GM19023 (cell line): ENCODE measurements around the gene PNPLA3.
"Not testable (repeated sequence)": the region's sequence is repeated elsewhere in the genome, so short reads cannot be mapped to it uniquely, and the experiment has no call there.

Experiments used
- ATAC-seq: cut with Tn5 transposase; IDR thresholded peaks from one replicate; pipeline ENCODE4 v1.9.1; 2021; ENCODE audit warnings: mild to moderate bottlenecking, moderate library complexity; ENCODE audit not compliant: unreplicated experiment

Gene PNPLA3

DNA sequence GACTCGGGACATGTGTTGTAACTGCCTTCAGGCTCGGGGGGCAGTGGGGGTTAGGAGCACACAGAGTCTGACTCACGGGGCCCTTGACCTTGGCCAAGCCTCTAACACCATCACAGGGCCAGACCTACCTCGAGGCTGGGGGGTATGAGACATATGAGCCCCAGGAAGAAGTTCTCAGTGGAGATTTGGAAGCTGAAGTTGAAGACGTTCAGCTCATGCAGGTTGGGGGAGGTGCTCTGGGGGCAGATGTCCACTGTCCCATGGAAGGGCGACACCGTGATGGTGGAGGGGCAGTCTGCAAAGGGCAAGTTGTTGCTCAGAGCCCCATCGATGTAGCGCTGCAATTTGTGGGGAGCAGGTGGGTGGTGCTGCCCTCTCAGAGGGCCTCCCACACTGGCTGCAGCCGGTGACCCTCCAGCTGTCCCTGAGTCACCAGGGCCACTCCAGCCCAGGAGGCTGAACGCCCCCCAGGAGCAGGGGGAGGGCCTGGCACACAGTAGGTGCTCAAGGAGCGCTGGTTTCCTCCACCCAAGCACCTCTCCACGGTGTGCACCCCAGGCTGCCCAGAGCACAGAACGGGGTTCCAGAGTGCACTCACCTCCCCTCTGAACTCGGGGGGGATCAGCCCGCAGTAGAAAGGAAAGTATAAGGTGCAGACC is 34.3 kb upstream of the PNPLA3 start:
- no peak for ATAC-seq

DNA sequence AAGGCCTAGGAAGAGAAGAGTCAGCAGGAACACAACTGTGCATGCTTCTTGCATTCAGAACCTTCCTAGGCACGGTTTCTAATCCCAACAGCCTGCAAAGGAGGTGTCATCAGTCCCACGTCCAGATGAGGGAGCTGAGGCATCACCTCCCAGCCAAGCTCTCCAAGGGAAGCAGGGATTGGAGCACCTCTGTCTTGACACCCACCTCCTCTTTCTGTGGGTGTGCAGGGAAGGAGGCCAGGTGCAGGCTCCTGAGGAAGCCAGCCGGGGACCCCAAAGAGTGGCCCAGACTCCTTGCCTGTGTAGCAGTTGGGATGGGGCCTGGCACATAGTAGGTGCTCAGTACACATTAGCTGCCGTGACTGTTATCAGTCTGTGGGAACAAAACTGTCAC is 33.7 kb upstream of the PNPLA3 start:
- no peak for ATAC-seq

DNA sequence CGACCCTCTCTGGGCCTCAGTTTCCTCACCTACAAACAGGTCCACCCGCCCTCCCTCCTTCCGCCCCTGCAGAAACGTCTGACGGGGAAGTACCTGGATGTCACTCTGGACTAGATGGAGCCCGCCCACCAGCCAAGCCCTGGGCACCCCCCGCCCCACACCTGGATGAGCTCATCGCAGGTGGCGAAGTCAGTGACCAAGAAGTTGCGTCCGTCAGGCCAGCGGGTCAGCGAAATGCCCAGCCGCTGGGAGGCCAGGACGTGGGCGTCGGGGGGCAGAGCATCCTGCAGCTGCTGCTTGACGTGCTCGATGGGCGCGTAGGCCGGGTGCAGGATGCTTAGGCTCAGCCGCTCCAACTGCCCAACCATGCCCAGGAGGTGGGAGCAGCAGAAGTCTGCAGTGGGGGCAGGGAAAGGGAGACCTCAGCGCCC is 32.7 kb upstream of the PNPLA3 start:
- no peak for ATAC-seq

DNA sequence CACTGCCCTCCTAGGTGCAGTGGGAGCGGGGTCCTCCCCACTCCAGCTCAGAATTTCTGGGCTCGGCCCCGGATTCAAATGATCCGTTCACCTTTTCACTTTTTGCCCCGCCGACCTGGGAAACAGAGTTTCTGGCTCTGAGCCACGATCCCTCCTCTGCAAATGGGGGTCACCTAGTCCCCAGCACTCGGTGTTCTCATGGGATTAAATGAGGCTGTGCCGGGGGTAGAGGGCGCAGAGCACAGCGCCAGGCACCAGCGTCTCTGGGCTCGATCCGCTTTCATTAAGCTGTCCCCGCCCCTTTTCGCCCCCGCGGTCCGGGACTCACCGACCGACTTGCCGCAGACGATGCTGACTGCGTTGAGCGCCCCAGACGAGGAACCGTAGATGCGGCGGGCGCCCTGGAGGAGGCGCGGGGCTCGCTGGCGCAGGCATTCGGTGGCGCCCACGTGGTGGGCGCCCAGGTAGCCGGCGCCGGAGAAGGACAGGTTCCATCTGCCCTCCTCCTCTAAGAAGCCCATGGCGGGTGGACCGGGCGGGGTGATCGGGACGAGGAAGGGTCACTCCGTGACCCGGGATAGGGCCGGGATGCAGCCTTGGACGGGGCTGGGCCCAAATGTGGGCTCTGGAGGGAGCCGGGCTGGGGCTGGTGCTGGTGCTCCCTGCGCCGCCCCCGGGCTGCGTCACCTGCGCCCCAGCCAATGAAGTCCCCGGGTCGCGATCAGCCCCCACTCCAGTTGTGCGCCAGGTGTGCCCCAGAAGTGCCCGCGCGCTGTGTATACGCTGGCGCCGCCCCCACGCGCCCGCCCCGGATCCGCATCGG is 32.0 kb upstream of the PNPLA3 start, which contains the start of gene PNPLA5:
Gene PNPLA5, minus strand, starts transcription at position 654 of the 823 bp plus-strand sequence. Its CDS starts 133 bp downstream, at position 521.
- ATAC-seq: no peak

DNA sequence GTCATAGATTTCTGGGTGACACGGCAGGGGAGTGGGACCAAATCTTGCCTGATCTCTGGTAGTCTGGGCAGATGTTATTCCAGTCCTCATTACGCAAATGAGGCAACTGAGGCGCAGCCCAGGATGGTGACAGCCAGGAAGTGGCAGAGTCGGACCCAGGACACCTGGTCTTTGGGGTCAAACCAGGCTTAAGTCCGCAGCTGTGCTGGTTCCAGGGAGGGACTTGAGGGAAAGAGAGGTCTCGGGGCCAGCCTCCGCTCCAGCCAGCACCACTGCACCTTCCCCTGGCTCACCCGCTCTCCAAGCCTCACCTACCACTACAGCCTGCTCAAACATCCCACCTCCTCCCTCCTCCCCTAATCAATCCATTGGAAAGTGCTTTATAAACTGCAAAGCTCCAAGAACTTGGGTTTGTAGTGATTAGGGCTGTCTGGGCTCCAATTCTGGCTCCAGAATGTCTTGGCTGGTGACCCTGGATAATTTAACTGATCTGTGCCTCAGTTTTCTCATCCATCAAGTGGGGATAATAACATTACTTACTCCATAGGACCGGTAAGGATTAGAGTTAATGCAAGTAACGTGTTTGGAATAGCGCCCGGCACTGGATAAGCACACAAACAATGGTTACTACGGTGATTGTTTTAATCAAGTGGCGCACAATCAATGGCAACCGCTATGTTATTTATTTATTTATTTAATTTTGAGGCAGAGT is 31.3 kb upstream of the PNPLA3 start:
- no peak for ATAC-seq

DNA sequence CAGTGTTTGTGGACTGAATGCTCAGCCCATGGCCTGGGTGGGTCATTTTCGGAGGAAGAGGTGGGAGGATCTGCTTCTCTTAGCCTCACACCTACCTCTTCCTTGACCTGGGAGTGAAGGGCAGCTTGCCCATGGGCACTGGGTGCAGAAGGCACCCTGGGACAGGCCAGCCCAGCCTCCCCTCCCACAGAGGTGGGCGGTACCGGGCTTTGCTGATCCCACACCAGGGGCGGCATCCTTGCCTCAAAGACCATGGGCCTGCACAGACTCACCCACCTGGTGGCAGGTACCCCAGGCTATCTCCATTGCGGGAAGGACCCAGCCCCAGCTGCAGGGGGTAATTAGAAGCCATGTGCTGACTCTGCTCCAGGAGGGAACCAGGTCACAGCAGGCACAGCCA is 30.3 kb upstream of the PNPLA3 start:
- no peak for ATAC-seq

DNA sequence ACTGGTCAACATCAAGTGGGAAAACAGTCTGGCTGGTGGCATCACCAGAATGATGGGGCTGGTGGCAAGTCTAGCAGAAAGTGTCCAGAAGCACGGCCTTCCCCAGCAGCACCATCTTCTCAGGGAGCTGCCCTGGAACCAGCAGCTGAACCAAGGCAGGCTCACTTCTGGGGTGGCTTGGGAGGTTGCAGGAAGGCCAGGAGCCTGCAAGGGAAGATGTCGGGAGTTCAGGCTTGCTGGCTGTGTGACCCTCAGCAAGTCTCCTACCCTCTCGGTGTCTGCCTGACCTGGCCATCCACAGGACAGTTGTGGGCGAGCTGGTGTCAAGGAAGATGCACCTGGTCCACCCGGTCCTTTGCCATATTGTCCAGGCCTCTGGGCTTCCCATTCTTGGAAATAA is 29.5 kb upstream of the PNPLA3 start:
- ATAC-seq: no peak

DNA sequence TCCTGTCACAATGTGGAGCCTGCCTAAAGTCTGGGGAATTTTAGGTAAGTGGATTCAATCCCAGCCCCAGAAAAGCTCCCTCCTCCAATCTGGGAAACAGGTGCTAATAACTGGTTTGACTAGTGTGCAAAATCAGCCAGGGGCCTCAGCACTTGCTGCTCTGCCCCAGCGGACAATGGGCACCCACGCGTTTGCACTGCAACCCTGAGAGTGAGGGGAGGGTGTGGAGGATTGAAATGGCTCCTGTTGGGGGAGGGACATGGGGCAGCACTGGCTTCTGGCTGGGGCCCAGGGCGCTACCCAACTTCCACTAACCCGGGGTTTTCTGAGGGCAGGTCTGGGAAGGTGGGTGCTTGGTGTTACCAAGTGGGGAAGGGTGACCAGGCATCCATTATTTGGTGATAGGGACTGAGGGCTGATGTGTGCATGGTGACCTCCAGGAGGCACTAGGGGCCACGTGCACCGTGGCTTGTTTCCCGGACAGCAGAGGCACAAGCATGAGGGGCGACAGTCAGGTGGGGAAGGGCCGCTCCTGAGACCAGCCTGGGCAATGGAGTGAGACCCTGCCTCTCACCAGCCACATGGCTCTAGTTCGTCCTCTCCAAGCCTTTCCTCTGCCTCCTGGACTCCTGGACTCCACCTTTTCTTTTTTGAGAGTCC is 27.5 kb upstream of the PNPLA3 start:
- no peak for ATAC-seq

DNA sequence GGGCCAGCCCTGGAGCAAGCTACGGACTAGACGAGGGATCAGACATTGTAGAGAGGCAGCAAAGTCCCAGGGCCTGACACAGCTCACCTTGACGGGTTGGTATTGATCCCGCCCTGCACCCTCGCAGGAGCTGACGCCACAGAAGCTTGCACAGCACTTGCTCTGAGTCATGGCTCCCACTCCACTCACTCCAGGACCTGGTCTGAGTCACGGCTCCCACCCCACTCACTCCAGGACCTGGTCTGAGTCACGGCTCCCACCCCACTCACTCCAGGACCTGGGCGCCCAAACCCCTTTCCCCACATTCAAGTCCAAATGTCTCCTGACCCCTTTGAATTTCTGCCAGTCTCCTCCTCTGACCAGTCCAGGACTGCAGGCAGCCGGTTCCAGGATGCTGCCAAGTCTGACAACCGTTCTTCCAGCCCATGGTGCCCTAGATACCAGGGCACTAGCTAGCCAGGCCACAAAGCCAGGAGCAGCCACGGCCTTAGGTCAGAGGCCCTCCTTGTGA is 25.8 kb upstream of the PNPLA3 start:
- no peak for ATAC-seq

DNA sequence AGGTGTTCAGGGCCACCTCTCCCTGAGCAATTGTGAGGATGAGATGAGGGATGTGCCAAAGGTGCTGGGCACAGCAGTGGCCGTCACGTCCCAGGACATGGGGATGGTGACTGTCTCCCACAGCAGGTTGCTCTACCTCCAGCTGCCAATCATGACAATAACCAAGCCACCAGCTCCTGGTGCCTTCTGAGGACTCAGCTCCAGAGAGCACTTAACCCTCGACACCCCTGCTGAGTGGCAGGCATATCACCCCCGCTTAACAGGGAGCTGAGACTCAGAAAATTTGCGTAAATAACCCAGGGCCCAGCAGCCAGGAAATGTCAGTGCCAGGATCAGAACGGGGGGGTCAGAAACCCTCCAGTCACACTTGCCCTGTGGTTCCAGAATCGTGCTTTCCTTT is 23.4 kb upstream of the PNPLA3 start:
- ATAC-seq: no peak

DNA sequence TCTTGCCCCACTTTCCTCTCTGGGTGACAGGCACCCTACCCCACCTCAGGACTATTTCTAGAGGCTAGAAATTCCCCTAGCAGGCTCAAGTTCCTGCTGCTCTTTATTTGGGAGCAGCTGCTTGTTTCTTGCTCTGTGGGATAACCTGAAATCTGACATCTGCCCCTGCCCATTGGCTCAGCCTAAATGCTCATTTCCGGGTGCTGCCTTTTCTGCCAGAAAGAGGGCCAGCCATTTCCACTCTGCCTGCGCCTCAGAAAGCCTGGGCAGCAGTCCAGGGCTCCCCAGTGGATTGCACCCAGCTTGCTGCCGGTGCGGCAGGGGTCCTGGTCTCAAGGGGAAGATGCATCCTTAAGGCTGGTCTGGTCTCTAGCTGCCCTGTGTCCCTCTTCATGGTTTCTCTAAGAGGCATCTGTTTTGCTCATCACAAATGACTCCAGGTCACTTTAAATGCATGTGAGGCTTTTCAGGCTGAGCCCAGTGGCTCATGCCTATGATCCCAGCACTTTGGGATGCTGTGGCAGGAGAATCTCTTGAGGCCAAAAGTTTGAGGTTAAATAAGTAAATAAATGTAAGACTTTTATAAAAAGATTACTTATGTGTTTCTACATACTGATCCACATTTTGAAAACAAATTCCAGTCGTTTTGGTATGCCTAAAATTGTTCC is 21.5 kb upstream of the PNPLA3 start:
- no peak for ATAC-seq

DNA sequence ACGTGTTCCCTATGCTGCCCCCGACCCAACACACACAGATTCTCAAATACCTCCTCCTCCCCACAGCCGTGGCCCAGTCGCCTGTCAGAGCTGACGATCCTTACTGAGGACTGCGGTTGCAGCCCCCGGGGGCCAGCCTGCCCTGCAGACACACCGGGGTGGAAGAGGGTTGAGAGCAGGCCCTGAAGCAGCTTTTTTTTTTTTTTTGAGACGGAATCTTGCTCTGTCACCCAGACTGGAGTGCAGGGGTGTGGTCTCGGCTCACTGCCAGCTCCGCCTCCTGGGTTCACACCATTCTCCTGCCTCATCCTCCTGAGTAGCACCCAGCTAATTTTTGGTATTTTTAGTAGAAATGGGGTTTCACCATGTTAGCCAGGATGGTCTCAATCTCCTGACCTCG is 20.6 kb upstream of the PNPLA3 start:
- not testable (repeated sequence) for ATAC-seq

DNA sequence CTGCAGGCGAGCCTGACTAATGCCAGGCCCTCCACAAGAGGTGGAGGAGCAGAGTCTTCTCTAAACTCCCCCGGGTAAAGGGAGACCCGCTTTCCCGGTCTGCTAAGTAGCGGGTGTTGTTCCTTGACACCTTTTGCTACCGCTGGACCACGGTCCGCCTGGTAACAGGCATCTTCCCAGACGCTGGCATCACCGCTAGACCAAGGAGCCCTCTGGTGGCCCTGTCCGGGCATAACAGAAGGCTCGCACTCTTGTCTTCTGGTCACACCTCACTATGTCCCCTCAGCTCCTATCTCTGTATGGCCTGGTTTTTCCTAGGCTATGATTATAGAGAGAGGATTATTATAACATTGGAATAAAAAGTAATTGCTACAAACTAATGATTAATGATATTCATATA is 19.2 kb upstream of the PNPLA3 start:
- not testable (repeated sequence) for ATAC-seq

DNA sequence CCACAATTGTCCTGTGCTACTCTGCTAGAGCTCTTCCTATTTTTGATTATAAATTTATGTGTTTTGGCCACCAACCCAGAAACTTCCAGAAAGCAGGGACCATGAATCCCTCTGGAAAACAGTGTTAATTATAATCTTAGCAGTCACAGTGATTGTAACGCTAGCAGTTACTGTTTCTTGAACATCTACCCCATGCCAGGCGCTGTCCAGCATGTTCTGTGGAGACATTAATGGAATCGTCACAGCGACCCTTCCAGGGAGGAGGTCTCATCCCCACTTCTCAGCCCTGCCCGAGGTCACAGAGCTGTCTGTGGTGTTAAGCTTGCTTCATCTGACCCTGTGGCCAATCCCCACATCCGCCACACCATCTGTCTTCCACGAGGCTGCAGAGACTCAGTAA is 17.9 kb upstream of the PNPLA3 start:
- no peak for ATAC-seq

DNA sequence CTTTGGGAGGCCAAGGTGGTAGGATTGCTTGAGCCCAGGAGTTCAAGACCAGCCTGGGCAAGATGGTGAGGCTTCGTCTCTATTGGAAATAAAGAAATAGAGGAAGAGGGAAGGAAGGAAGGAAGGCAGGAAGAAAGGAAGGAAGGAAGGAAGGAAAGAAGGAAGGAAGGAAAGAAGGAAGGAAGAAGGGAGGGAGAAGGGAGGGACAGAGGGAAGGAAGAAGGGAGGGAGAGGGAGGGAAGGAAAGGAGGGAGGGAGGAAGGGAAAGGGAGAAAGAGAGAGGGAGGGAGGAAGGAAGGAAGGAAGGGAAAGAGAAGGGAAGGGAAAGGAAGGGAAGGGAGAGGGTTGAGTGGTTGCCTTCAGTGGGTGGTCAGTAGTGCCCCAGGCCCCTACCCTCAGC is 13.9 kb upstream of the PNPLA3 start:
- ATAC-seq: no peak

DNA sequence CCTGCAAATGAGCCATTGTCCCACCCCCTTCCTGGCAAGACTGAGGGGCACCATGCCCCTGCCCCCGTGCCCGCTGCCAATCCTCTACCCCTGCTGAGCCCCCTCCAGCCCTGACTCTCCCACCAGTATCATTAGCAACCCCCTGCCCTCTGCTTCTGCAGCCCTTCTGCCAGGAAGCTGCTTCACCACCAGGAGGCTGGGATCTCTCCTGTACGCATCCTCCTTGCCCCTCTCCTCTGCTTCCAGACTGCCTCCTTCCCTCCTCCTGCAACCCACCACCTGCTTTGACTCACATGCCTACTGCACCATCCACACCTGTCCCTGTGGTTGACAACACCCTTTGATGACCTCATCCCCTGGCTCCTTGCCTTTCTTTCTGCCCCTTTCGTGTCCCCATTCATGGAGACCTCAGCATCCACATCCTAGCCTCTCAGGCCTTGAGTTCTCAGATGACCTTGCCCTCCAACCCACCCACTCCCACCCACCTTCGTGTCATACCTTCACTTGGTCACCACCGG is 13.4 kb upstream of the PNPLA3 start:
- no peak for ATAC-seq

DNA sequence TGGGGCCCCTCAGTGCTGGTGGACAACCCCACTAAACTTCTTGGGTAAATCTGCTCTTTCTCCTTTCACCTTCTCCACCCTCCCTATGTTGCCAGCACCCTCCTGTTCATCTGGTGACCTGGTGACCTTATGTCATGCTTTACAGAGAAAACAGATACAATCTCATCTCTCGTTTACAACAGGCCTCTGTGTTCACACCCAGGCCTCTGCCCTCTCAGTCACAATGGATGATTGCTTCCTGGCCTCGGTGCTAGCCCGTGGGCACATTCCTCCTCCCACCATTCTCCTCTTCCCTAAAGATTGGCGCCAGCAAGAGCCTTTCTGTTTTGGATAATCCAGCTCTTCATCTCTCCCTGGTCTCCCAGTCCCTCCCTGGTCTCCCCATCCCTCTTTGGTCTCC is 12.3 kb upstream of the PNPLA3 start:
- ATAC-seq: no peak

DNA sequence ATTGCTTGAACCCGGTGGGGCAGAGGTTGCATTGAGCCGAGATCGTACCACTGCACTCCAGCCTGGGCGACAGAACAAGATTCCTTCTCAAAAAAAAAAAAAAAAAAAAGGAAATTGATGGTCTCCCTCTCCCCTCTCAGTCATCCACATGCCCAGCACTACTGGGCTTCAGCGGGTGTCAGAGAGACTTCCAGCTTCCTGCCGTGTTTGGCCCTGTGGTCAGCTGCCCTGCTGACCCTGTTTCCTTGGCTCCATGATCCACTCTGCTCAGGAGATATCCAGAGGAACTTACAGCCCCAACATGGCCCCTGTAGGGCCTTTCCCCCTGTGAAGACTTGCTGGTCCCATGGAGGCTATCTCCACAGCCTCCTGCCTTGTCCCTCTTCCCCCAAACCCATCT is 6.1 kb upstream of the PNPLA3 start:
- no peak for ATAC-seq

DNA sequence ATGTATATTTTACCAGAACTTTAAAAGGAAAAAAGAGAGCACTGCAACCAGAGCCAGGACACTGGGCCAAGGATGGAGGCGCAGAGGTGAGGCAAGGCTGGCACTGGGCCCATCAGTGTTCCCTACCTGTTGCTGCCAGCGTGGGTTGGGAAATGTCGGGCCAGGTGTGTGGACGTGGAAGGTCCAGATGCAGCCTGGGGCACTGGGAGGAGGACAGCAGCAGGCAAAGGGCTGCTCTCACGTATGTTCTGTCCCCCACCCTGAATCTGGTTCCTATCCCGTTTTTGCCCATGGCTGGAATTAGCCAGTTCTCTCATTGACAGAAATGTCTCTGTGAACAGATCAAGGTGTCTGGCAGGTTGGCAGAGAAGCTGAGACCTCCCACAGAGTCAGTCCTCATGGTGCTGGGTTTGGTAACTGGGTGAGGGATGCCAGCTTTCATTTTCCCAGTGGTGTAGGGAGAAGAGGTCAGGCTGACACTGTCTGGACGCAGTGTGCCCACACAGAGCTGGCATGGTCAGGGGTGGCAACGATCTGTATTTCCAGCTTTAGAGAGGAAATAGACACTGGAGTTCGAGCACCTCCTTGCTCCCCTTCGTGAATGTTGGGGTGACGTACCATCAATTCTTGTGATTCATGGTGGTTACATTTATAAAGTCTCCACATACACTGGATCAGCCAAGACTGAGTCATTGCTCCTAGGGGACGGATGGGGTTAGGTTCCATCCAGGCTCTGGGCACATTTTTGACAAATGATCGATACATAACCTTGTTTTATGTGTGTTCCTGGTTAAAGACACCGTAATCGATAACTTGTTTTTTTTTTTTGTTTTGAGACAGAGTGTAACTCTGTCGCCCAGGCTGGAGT is 4.3 kb upstream of the PNPLA3 start:
- ATAC-seq: no peak
